Kidney epithelial cell (primary cell): ENCODE data around the gene TMEM44. TPM values are rescaled to one million over a fixed set of nuclear protein-coding genes. Genes with fewer than 3 reads are reported as not detected.

Source experiments
- DNase-seq: peaks from one replicate; pipeline ENCODE4 v3.0.0-alpha.2; 2010; ENCODE audit warnings: low read depth
- H3K27me3 ChIP-seq: 2 replicates; pipeline ENCODE4 v1.6.0; 2011; ENCODE audit warnings: low read length; ENCODE audit not compliant: control insufficient read depth, insufficient read depth
- H3K36me3 ChIP-seq: 2 replicates; pipeline ENCODE4 v1.5.1; 2011; ENCODE audit warnings: low read length; ENCODE audit not compliant: control insufficient read depth, insufficient read depth
- H3K4me3 ChIP-seq: 2 replicates; pipeline ENCODE4 v1.5.1; 2011; ENCODE audit warnings: low read depth, mild to moderate bottlenecking, control low read depth, low read length
- total RNA-seq: library from RNA; depleted of rRNA; stranded (reverse); fragments of >200 nt; gene quantifications from 2 replicates; pipeline ENCODE4 v1.2.3, GENCODE V29; 2015
- TF ChIP-seq, protein P1 (sequence below): IDR thresholded peaks from 2 replicates; pipeline ENCODE4 v1.5.1; 2011; ENCODE audit warnings: mild to moderate bottlenecking, moderate library complexity, low read length, control low read depth, inconsistent platforms; ENCODE audit not compliant: insufficient read depth, poor library complexity, severe bottlenecking

TMEM44 gene
- total RNA-seq, 1 donor from 2014 or later, result 16.2 TPM

DNA sequence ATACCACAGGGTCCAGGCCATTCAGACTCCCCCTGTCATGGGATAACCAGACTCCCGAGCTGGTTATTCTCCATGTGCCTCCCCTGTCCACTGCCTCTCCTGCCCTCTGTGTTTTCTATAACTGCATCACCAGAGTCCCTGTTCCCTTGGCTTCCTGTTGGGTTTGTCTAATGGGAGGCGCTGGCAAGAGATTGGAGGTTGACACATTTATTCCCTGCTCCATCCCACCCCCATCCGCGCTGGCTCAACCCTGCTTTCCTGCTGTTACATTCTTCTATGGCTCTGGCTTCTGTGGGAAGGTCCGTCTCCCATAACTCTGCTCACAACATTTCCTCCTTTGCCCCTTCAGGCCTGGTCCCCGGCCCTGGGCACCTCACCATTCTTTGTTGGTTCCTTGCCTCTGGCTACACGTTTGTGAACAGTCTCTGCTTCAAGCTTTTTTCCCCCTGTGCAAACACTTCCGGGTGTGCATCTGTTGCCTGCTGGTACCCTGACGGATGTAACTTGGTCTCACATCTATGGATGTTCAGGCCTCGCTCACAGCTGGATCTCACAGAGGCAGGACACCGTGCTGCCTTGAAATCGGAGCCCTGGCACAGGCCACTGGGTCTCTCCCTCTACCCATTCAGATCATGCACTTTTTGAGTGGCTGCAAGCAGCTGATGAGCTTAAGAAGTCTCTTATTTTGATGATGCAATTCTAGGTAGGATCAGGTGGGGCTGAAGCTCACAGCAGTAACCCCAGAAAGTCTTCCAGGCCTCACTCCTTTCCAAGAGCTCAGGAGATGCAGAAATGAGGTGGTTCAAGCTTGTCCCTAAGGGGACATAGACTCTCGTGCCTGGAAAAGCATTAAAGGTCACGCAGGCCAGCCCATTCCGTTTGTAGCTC is 77.8 kb downstream of the TMEM44 start:
- DNase-seq, result no peak
- no peaks in the 10 kb centered on the region for H3K36me3 ChIP-seq
- H3K4me3 ChIP-seq, result no peak overlapping the region
- no peaks in the 10 kb centered on the region for H3K27me3 ChIP-seq
- TF ChIP-seq, protein P1, sequence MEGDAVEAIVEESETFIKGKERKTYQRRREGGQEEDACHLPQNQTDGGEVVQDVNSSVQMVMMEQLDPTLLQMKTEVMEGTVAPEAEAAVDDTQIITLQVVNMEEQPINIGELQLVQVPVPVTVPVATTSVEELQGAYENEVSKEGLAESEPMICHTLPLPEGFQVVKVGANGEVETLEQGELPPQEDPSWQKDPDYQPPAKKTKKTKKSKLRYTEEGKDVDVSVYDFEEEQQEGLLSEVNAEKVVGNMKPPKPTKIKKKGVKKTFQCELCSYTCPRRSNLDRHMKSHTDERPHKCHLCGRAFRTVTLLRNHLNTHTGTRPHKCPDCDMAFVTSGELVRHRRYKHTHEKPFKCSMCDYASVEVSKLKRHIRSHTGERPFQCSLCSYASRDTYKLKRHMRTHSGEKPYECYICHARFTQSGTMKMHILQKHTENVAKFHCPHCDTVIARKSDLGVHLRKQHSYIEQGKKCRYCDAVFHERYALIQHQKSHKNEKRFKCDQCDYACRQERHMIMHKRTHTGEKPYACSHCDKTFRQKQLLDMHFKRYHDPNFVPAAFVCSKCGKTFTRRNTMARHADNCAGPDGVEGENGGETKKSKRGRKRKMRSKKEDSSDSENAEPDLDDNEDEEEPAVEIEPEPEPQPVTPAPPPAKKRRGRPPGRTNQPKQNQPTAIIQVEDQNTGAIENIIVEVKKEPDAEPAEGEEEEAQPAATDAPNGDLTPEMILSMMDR, result no peak

DNA sequence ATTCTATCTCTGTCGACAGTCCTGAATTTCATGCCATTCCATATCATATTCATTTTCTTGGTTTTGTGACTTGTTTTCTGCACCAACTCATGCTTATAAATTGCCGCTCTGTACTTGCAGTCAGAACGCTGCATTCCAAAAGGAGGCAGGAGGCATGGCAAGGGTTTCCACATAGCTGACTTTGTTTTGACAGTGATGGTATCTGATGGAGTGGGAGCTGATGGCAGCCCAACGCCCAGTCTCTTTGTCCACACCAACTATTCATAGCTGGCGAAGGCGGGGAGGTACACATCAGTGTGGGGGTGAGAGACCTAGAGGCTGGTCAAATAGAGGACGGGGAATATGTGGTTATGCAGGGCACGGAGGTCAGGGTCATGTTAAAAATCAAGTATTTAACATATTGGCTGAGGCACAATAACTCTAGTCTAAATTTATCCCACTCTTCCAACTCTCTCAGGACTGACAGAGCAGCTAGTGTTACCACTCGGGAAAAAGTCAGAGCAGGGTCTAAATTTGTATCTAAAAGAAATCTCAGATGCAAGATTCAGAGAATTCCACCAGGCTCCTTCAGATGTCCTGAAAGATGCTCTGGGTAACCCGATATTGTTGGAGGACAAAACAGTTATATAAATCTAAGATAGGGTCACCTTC is 78.6 kb downstream of the TMEM44 start:
- no peak overlapping the region for H3K4me3 ChIP-seq
- H3K36me3 ChIP-seq, result no peaks in the 10 kb centered on the region
- TF ChIP-seq, protein P1, result no peak
- DNase-seq, result no peak
- H3K27me3 ChIP-seq, result no peaks in the 10 kb centered on the region

DNA sequence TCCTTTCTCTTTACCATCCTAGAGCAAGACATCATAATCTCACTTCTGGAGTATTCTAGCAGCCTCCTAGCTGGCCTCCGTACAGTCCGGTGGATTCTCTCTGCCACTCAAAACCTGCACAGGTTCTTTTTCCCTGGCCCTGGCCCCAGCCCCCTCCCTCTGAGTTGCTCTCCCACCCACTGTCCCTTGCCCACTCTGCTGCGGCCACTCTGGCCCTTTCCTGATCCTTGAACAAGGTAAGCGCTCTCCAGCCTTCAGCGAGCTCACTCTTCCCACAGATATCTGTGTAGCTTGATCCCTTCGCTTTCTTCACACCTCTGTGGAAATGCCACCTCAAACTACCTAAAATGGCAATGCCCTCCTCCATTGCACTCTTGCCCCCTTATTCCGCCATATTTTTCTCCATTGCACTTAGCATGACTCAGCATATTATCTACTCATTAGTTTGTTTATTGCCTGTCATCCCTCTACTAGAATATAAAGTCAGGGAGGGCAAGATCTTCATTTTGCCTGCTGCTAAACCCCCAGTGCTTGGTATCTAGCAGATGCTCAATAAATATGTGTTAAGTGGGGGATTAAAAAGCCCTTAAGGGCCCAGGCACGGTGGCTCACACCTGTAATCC is 80.8 kb downstream of the TMEM44 start:
- Histone ChIP-seq H3K27me3 (no peaks in the 10 kb centered on the region), H3K4me3 (no peak overlapping the region), H3K36me3 (no peaks in the 10 kb centered on the region)
- no peak for DNase-seq
- TF ChIP-seq, protein P1, result no peak

DNA sequence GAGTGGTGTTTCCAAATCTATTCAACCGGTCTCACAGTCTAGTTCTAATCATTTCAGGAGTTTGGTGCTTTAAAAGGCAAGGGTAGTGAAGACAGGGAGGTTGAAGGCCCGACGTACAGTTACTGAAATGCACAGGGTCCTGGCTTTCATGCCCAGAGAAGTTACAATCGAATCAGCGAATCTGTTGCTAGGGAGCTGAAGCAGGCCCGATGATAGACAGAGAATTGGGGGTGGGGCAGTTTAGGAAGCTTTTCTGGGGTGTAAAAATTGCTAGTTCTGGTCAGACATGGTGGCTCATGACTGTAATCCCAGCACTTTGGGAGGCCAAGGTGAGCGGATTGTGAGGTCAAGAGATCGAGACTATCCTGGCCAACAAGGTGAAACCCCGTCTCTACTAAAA is 83.4 kb downstream of the TMEM44 start:
- TF ChIP-seq, protein P1, result no peak
- Histone ChIP-seq H3K27me3 (no peaks in the 10 kb centered on the region), H3K4me3 (no peak overlapping the region), H3K36me3 (no peaks in the 10 kb centered on the region)
- no peak for DNase-seq

DNA sequence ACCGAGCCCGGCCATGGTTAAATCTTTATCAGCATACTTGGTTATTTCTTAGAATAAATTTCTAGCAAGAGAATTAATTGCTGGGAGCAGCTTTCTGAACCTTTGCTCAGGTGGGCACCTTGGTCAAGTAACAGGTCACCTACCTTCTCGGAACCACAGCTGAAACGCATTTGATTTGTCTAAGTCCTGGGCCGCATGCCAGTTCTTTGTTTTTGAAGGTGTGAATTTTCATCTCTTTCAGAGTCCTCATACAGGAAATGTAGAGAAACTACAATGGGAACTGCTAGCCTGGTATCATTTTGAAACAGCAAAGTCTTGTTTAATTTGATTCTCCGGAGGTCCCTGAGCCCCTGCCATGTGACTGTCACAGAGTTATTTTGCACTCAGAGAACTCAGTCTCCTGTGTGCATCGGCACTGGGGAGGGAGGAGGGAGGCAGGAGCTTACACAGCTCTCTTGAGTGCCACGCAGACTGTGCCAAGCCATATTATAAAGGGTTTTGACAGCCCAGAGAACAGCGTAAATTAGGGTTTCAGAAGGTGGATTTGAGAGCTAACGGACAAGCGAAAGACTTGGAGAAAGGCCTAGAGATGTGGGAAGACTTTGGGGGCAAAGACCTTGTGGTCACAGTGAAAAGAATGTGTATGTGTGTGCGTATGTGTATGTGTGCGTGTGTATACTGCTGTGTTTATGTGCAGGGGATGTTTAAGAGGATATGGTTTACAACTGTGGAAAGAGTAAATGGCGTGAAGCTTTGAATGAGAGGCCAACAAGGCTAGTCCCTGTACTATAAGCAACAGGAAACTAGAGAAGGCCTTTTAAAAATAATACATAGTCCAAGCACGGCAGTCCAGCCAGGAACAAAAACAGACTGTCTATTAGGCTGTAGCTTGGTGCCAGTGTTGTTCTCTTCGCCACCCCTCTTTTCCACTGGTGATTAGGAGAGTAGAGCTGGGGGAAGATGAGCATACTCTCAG is 84.6 kb downstream of the TMEM44 start:
- H3K36me3 ChIP-seq, result no peaks in the 10 kb centered on the region

More for the DNA sequence above, 84.6 kb downstream of the TMEM44 start:
- Histone ChIP-seq H3K4me3 (no peak overlapping the region), H3K27me3 (no peaks in the 10 kb centered on the region)
- no peak for DNase-seq
- TF ChIP-seq, protein P1, result no peak
